ENCODE data around the gene NOX3.

Gene NOX3

GRCh38 chr6:155429321-155429893, 26.2 kb downstream of the NOX3 start:
- no peak for DNase-seq

GRCh38 chr6:155426408-155426945, 29.2 kb downstream of the NOX3 start:
- DNase-seq, result no peak

- DNase-seq, result no peak
Measured at GRCh38 chr6:155424181-155424580, 31.5 kb downstream of the NOX3 start.

- DNase-seq, result no peak
Measured at GRCh38 chr6:155422635-155423034, 33.0 kb downstream of the NOX3 start.

GRCh38 chr6:155420492-155420891, 35.1 kb downstream of the NOX3 start:
- DNase-seq, result no peak

- DNase-seq, result no peak
Measured at GRCh38 chr6:155419161-155419560, 36.5 kb downstream of the NOX3 start.

GRCh38 chr6:155418017-155418761, 37.5 kb downstream of the NOX3 start:
- DNase-seq, result peak; percentile 25

GRCh38 chr6:155417454-155417853, 38.2 kb downstream of the NOX3 start:
- DNase-seq, result no peak

GRCh38 chr6:155415953-155416352, 39.7 kb downstream of the NOX3 start:
- no peak for DNase-seq

- DNase-seq, result no peak
Measured at GRCh38 chr6:155414049-155414448, 41.6 kb downstream of the NOX3 start.

GRCh38 chr6:155412335-155412734, 43.3 kb downstream of the NOX3 start:
- DNase-seq, result no peak

- no peak for DNase-seq
Measured at GRCh38 chr6:155411154-155412052, 44.2 kb downstream of the NOX3 start.

GRCh38 chr6:155409391-155409790, 46.2 kb downstream of the NOX3 start:
- no peak for DNase-seq

- DNase-seq, result no peak
Measured at GRCh38 chr6:155408981-155409380, 46.7 kb downstream of the NOX3 start.

- no peak for DNase-seq
Measured at GRCh38 chr6:155408231-155408630, 47.4 kb downstream of the NOX3 start.

- no peak for DNase-seq
Measured at GRCh38 chr6:155406801-155407200, 48.8 kb downstream of the NOX3 start.

GRCh38 chr6:155404937-155405336, 50.7 kb downstream of the NOX3 start:
- no peak for DNase-seq

GRCh38 chr6:155402656-155403304, 52.9 kb downstream of the NOX3 start:
- no peak for DNase-seq

GRCh38 chr6:155400654-155400965, 55.0 kb downstream of the NOX3 start:
- DNase-seq, result no peak

- DNase-seq, result no peak
Measured at GRCh38 chr6:155399745-155400653, 55.6 kb downstream of the NOX3 start.

- DNase-seq, result no peak
Measured at GRCh38 chr6:155399062-155399744, 56.4 kb downstream of the NOX3 start.

Measured in activated effector memory CD4-positive, alpha-beta T cell treated with Interleukin-2 at 50 U/mL for 16 hours (primary cell).